ENCODE data around the gene RPH3AL. TPM values are rescaled to one million over a fixed set of nuclear protein-coding genes. Genes with fewer than 3 reads are reported as not detected.

The RPH3AL gene
- total RNA-seq, 2 donors from 2014 or later: 11.7 to 17.8 TPM

- 97% methylated on average over 27 of the region's 27 CpGs for WGBS
- no peaks in the 10 kb centered on the region for H3K4me1 ChIP-seq (replicated peaks)
- no peak overlapping the region for H3K4me3 ChIP-seq
- H3K36me3 ChIP-seq: no peaks in the 10 kb centered on the region
- H3K27ac ChIP-seq: no peak overlapping the region
- intact Hi-C loops (cut with DNase I): no loop called here
- DNase-seq (ENCODE audit: low spot score): no peak
- no peaks in the 10 kb centered on the region for H3K27me3 ChIP-seq (replicated peaks; ENCODE audit: insufficient read depth)
- no peak for TF ChIP-seq POLR2A (IDR thresholded peaks at IDR 0.05)
- no peak for TF ChIP-seq CTCF (IDR thresholded peaks at IDR 0.05)
- no peak for TF ChIP-seq POLR2AphosphoS5 (IDR thresholded peaks at IDR 0.05)
- H3K9me3 ChIP-seq: no peaks in the 10 kb centered on the region
These were observed 82.7 kb downstream of the RPH3AL start for GRCh38 chr17:269616-270514.

GRCh38 chr17:266701-267667 lies 85.6 kb downstream of the RPH3AL start:
- no peaks in the 10 kb centered on the region for H3K4me1 ChIP-seq (replicated peaks)
- H3K27me3 ChIP-seq (replicated peaks; ENCODE audit: insufficient read depth): no peaks in the 10 kb centered on the region
- DNase-seq (ENCODE audit: low spot score): no peak
- 60% methylated on average over 30 of the region's 31 CpGs for WGBS
- H3K36me3 ChIP-seq: no peaks in the 10 kb centered on the region
- TF ChIP-seq POLR2A (IDR thresholded peaks at IDR 0.05) (no peak), POLR2AphosphoS5 (IDR thresholded peaks at IDR 0.05) (no peak), CTCF (IDR thresholded peaks at IDR 0.05) (no peak)
- intact Hi-C loops (cut with DNase I): no loop called here
- H3K9me3 ChIP-seq: no peaks in the 10 kb centered on the region
- no peak overlapping the region for H3K4me3 ChIP-seq
- H3K27ac ChIP-seq: peak overlapping the region in 1 of 2 donors; percentile 8

- TF ChIP-seq POLR2AphosphoS5 (IDR thresholded peaks at IDR 0.05): no peak
- no peak for TF ChIP-seq POLR2A (IDR thresholded peaks at IDR 0.05)
- no peak for TF ChIP-seq CTCF (IDR thresholded peaks at IDR 0.05)
- Histone ChIP-seq H3K4me3 (no peak overlapping the region), H3K9me3 (no peaks in the 10 kb centered on the region), H3K27me3 (replicated peaks; ENCODE audit: insufficient read depth) (no peaks in the 10 kb centered on the region), H3K36me3 (no peaks in the 10 kb centered on the region), H3K4me1 (replicated peaks) (no peaks in the 10 kb centered on the region), H3K27ac (no peak overlapping the region)
- WGBS: 84% methylated on average over 6 of the region's 6 CpGs
- intact Hi-C loops (cut with DNase I): no loop called here
- DNase-seq (ENCODE audit: low spot score): no peak
These were observed 86.4 kb downstream of the RPH3AL start for GRCh38 chr17:266219-266618.

GRCh38 chr17:265718-266117 lies 86.9 kb downstream of the RPH3AL start:
- TF ChIP-seq CTCF (IDR thresholded peaks at IDR 0.05): no peak
- no peak for TF ChIP-seq POLR2A (IDR thresholded peaks at IDR 0.05)
- TF ChIP-seq POLR2AphosphoS5 (IDR thresholded peaks at IDR 0.05): no peak
- no peaks in the 10 kb centered on the region for H3K36me3 ChIP-seq
- no peaks in the 10 kb centered on the region for H3K9me3 ChIP-seq
- H3K4me1 ChIP-seq (replicated peaks): no peaks in the 10 kb centered on the region
- no peak overlapping the region for H3K4me3 ChIP-seq
- intact Hi-C loops (cut with DNase I): no loop called here
- whole genome bisulfite sequencing: 68% methylated on average over 10 of the region's 10 CpGs
- no peak for DNase-seq (ENCODE audit: low spot score)
- no peaks in the 10 kb centered on the region for H3K27me3 ChIP-seq (replicated peaks; ENCODE audit: insufficient read depth)
- no peak overlapping the region for H3K27ac ChIP-seq

Data from prostate gland (tissue), 2 donors.